Pulmonary artery endothelial cell (primary cell): ENCODE measurements around the gene NECTIN2. TPM values are rescaled to one million over a fixed set of nuclear protein-coding genes. Genes with fewer than 3 reads are reported as not detected.
"Not testable (repeated sequence)": the region's sequence is repeated elsewhere in the genome, so short reads cannot be mapped to it uniquely, and the experiment has no call there.

Experiments
- DNase-seq: peaks from one replicate; pipeline ENCODE4 v3.0.0-alpha.2; 2011; ENCODE audit warnings: low read depth, low spot score
- total RNA-seq: library from RNA; depleted of rRNA; stranded (reverse); fragments of >200 nt; gene quantifications from 2 replicates; pipeline ENCODE4 v1.2.3, GENCODE V29; 2014

NECTIN2 gene
- total RNA-seq, 1 donor from 2014 or later: 101 TPM

GRCh38 chr19:44850641-44851109, 4.6 kb downstream of the NECTIN2 start:
- no peak for DNase-seq

GRCh38 chr19:44851427-44851826, 5.3 kb downstream of the NECTIN2 start:
- DNase-seq: no peak

GRCh38 chr19:44855606-44856005, 9.5 kb downstream of the NECTIN2 start:
- DNase-seq: no peak

GRCh38 chr19:44856421-44857083, 10.5 kb downstream of the NECTIN2 start:
- DNase-seq: no peak

- no peak for DNase-seq
These were observed 11.7 kb downstream of the NECTIN2 start for GRCh38 chr19:44857837-44858236.

GRCh38 chr19:44861576-44861975, 15.5 kb downstream of the NECTIN2 start:
- DNase-seq: not testable (repeated sequence)

GRCh38 chr19:44863990-44864389, 17.9 kb downstream of the NECTIN2 start:
- DNase-seq: no peak

GRCh38 chr19:44865196-44865767, 19.2 kb downstream of the NECTIN2 start:
- DNase-seq: no peak

GRCh38 chr19:44866664-44867063, 20.6 kb downstream of the NECTIN2 start:
- no peak for DNase-seq

- DNase-seq: no peak
These were observed 21.5 kb downstream of the NECTIN2 start for GRCh38 chr19:44867578-44867977.

- DNase-seq: no peak
These were observed 23.8 kb downstream of the NECTIN2 start for GRCh38 chr19:44869733-44870470.

GRCh38 chr19:44871809-44872208, 25.7 kb downstream of the NECTIN2 start:
- no peak for DNase-seq

- no peak for DNase-seq
These were observed 26.6 kb downstream of the NECTIN2 start for GRCh38 chr19:44872661-44873060.

GRCh38 chr19:44874317-44874716, 28.2 kb downstream of the NECTIN2 start:
- no peak for DNase-seq

- DNase-seq: no peak
These were observed 29.8 kb downstream of the NECTIN2 start for GRCh38 chr19:44875666-44876451.

GRCh38 chr19:44876930-44877535, 30.9 kb downstream of the NECTIN2 start:
- DNase-seq: no peak

- DNase-seq: no peak
These were observed 32.2 kb downstream of the NECTIN2 start for GRCh38 chr19:44878120-44878865.

- no peak for DNase-seq
These were observed 33.4 kb downstream of the NECTIN2 start for GRCh38 chr19:44879309-44880065.

- DNase-seq: no peak
These were observed 36.0 kb downstream of the NECTIN2 start for GRCh38 chr19:44882063-44882462.
